Stimulated activated CD4-positive, alpha-beta T cell treated with anti-CD3 and anti-CD28 coated beads, Interleukin-2, amount 100 ng/mL, for 4 hours (primary cell): ENCODE results near the gene TSEN2.

ENCODE experiments used
- DNase-seq: peaks from one replicate; pipeline ENCODE4 v3.0.0-alpha.2; 2020; ENCODE audit warnings: low read depth

The TSEN2 gene

GRCh38 chr3:12556690-12557472, 72.6 kb downstream of the TSEN2 start, which contains the start of gene MKRN2:
Gene MKRN2, plus strand, starts transcription at chr3:12557087. Its CDS starts 64 bp downstream, at chr3:12557151.
- DNase-seq, result peak; percentile 74

- no peak for DNase-seq
Measured at GRCh38 chr3:12557473-12558100, 73.3 kb downstream of the TSEN2 start.

GRCh38 chr3:12558706-12559105, 74.4 kb downstream of the TSEN2 start:
- no peak for DNase-seq

GRCh38 chr3:12559520-12559919, 75.2 kb downstream of the TSEN2 start:
- no peak for DNase-seq

GRCh38 chr3:12560505-12561190, 76.4 kb downstream of the TSEN2 start:
- no peak for DNase-seq

- DNase-seq, result no peak
Measured at GRCh38 chr3:12561397-12561796, 77.1 kb downstream of the TSEN2 start.

GRCh38 chr3:12562451-12562850, 78.2 kb downstream of the TSEN2 start:
- no peak for DNase-seq

- DNase-seq, result no peak
Measured at GRCh38 chr3:12566976-12567375, 82.7 kb downstream of the TSEN2 start.

- DNase-seq, result no peak
Measured at GRCh38 chr3:12568747-12569146, 84.5 kb downstream of the TSEN2 start.

- DNase-seq, result no peak
Measured at GRCh38 chr3:12569836-12570235, 85.6 kb downstream of the TSEN2 start.

- no peak for DNase-seq
Measured at GRCh38 chr3:12571986-12572385, 87.7 kb downstream of the TSEN2 start.

- no peak for DNase-seq
Measured at GRCh38 chr3:12574131-12574530, 89.9 kb downstream of the TSEN2 start.

GRCh38 chr3:12574661-12575060, 90.4 kb downstream of the TSEN2 start:
- no peak for DNase-seq

GRCh38 chr3:12577379-12577778, 93.1 kb downstream of the TSEN2 start:
- DNase-seq, result no peak

- DNase-seq, result no peak
Measured at GRCh38 chr3:12578742-12579141, 94.5 kb downstream of the TSEN2 start.

- no peak for DNase-seq
Measured at GRCh38 chr3:12579456-12579855, 95.2 kb downstream of the TSEN2 start.

- DNase-seq, result no peak
Measured at GRCh38 chr3:12579905-12580304, 95.6 kb downstream of the TSEN2 start.

GRCh38 chr3:12582730-12583129, 98.5 kb downstream of the TSEN2 start:
- DNase-seq, result no peak
